Left ventricle myocardium inferior (tissue), 1 donor: ENCODE measurements around the gene ITM2C. TPM values are rescaled to one million over a fixed set of nuclear protein-coding genes. Genes with fewer than 3 reads are reported as not detected.

ENCODE experiments used
- total RNA-seq: library from RNA; stranded (reverse); fragmentation: NEBNext Ultra II Directional; extraction: Animal tissue kit (Norgen Biotek cat#: 25700); gene quantifications from one replicate; pipeline ENCODE4 v1.2.1, GENCODE V29; 2021
- donor health status: DM: no; HTN: yes; CAD: no; lungs with severe emphysema.

The ITM2C gene
- total RNA-seq, 1 donor from 2014 or later: 25.5 TPM

Other genes with a start within 250 kb of the ITM2C start
- 92.2 TPM for gene CAB39, start 152.1 kb upstream of the ITM2C start, total RNA-seq
- not detected for gene GPR55, start 60.3 kb downstream of the ITM2C start, total RNA-seq
- not detected for gene SPATA3, start 131.2 kb downstream of the ITM2C start, total RNA-seq
- gene C2orf72, start 172.6 kb downstream of the ITM2C start, total RNA-seq: 0.05 TPM
- 90.5 TPM for gene PSMD1, start 191.9 kb downstream of the ITM2C start, total RNA-seq